ENCODE results near the gene FLRT1.
"Not testable (repeated sequence)": the region's sequence is repeated elsewhere in the genome, so short reads cannot be mapped to it uniquely, and the experiment has no call there.

FLRT1 gene

GRCh38 chr11:64042301-64042700 lies 6.6 kb downstream of the FLRT1 start:
- TF ChIP-seq, protein P1, sequence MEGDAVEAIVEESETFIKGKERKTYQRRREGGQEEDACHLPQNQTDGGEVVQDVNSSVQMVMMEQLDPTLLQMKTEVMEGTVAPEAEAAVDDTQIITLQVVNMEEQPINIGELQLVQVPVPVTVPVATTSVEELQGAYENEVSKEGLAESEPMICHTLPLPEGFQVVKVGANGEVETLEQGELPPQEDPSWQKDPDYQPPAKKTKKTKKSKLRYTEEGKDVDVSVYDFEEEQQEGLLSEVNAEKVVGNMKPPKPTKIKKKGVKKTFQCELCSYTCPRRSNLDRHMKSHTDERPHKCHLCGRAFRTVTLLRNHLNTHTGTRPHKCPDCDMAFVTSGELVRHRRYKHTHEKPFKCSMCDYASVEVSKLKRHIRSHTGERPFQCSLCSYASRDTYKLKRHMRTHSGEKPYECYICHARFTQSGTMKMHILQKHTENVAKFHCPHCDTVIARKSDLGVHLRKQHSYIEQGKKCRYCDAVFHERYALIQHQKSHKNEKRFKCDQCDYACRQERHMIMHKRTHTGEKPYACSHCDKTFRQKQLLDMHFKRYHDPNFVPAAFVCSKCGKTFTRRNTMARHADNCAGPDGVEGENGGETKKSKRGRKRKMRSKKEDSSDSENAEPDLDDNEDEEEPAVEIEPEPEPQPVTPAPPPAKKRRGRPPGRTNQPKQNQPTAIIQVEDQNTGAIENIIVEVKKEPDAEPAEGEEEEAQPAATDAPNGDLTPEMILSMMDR (IDR thresholded peaks at IDR 0.05; ENCODE audit: control insufficient read depth, insufficient read depth, low read depth, low read length, missing control alignments), result no peak
- DNase-seq (ENCODE audit: low read depth), result no peak
- H3K4me3 ChIP-seq (ENCODE audit: control insufficient read depth, low read depth, low read length), result no peak overlapping the region

- no peak overlapping the region for H3K4me3 ChIP-seq (ENCODE audit: control insufficient read depth, low read depth, low read length)
- TF ChIP-seq, protein P1 (IDR thresholded peaks at IDR 0.05; ENCODE audit: control insufficient read depth, insufficient read depth, low read depth, low read length, missing control alignments), result no peak
- DNase-seq (ENCODE audit: low read depth), result no peak
These were observed 7.8 kb downstream of the FLRT1 start for GRCh38 chr11:64043545-64043944.

DNA sequence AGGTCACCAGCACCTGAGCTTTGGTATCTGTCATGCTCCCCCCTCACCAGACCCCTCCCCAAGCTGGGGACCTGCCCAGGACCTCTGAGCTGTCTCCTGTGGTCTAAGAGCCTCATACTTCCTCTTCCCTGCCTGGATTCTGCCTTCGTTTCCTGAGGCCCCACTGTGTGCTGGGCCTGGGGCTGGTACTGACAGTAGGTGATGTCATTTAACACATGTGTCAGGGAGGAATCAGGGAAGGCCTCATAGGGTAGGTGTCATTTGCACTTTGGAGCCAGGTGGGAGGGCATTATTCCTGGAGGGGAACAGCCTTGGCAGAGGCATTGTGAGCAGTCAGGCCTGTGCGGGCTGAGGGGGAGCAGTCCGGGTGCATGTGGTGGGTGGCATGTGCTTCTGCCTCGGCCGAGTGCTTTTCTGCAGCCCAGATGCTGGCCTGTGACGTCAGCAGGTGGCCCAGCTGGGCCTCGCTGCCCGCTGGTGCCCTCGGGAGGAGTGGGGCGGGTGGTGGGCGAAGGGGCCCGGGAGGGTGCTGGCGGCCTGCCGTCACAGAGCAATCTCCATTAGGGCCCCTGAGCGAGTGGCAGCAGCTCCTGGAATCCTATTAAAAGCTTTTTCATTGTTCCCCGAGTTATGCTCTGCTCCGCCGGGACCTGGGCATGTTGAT lies 9.1 kb downstream of the FLRT1 start:
- H3K4me3 ChIP-seq (ENCODE audit: control insufficient read depth, low read depth, low read length), result no peak overlapping the region
- no peak for DNase-seq (ENCODE audit: low read depth)
- TF ChIP-seq, protein P1 (IDR thresholded peaks at IDR 0.05; ENCODE audit: control insufficient read depth, insufficient read depth, low read depth, low read length, missing control alignments), result no peak

- H3K4me3 ChIP-seq (ENCODE audit: control insufficient read depth, low read depth, low read length), result no peak overlapping the region
- DNase-seq (ENCODE audit: low read depth), result no peak
- TF ChIP-seq, protein P1 (IDR thresholded peaks at IDR 0.05; ENCODE audit: control insufficient read depth, insufficient read depth, low read depth, low read length, missing control alignments), result no peak
These were observed 10.0 kb downstream of the FLRT1 start for GRCh38 chr11:64045700-64046099.

GRCh38 chr11:64047373-64047772 lies 11.6 kb downstream of the FLRT1 start:
- DNase-seq (ENCODE audit: low read depth); H3K4me3 ChIP-seq (ENCODE audit: control insufficient read depth, low read depth, low read length): not testable (repeated sequence)

DNA sequence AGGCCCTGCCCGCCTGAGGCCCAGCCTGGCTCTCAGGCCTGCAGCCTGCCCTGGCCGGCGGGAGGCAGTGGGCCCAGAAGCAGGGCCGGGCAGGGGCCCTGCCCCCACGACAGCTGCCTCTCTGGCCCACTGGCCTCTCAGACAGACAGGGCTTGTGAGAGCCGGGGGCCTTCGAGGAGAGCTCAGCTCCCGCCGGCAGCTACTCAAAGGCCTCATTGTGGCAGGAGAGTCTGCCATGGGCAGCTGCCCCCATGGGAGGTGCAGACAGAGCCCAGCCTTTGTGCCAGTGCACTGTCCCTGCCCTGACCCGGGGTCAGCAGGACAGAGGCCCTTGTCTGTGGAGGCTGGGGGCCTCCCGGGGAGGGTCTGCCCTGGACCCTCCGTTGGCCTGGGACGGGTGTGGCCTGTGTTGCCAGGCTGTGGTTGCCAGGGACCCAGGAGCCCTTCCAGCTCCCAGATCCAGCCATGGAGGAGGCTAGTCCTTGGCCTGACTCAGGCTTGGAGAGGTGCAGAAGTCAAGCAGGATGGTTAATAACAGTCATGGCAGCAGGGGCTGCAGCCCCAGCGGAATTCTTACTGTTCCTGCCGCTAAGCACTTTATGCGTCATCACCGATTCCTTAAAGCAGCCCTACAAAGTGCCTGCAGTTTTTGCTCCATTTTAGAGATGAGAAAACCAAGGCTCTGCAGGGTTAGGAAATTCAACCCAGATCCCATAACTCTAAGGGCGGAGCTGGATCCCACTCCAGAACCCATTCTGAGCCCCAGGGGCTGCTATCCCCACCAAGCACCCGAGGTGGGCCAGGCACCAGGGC lies 12.5 kb downstream of the FLRT1 start:
- H3K4me3 ChIP-seq (ENCODE audit: control insufficient read depth, low read depth, low read length), result no peak overlapping the region
- TF ChIP-seq, protein P1 (IDR thresholded peaks at IDR 0.05; ENCODE audit: control insufficient read depth, insufficient read depth, low read depth, low read length, missing control alignments), result no peak
- no peak for DNase-seq (ENCODE audit: low read depth)

DNA sequence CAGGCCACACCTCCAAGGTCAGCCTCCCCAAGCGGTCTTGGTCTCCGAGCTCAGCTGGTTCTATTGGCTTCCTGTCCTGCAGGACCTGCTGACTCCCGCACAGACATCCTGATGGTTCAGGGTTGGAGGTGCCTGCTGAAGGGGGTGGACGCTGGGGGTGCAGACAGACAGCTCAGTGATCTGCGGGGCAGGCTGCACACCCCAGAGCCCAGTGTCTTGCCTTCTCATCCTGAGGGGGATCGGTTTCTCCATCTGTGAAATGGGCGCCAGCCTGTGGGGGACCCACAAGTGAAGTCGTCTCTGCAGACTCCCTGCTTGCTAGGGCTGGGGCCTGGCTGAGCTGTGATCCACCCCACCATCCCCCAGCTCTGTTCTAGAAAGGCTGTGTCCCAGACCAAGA lies 13.8 kb downstream of the FLRT1 start:
- TF ChIP-seq, protein P1 (IDR thresholded peaks at IDR 0.05; ENCODE audit: control insufficient read depth, insufficient read depth, low read depth, low read length, missing control alignments), result no peak
- no peak overlapping the region for H3K4me3 ChIP-seq (ENCODE audit: control insufficient read depth, low read depth, low read length)
- DNase-seq (ENCODE audit: low read depth), result no peak
